ENCODE data around the gene SMC4. TPM values are rescaled to one million over a fixed set of nuclear protein-coding genes. Genes with fewer than 3 reads are reported as not detected.

SMC4 gene
- total RNA-seq, 2 experiments from 2014 or later: 149 to 154 TPM

DNA sequence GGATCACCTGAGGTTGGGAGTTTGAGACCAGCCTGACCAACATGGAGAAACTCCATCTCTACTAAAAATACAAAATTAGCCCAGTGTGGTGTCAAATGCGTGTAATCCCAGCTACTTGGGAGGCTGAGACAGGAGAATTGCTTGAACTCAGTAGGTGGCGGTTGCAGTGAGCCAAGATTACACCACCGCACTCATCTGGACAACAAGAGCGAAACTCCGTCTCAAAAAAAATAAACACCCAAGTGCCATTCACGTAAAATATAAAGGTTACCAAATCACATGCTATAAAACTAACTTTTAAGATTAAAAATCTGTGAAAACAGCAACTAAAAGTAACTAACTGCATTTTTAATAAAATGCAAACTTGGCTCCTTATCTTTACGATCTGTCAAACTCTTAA, 41.2 kb downstream of the SMC4 start:
- intact Hi-C loops (cut with micrococcal nuclease): loop anchor here (5.0 kb wide), 1 partner anchor 38 kb away; no protein-coding TSS in a partner anchor
- no peak overlapping the region for H3K4me3 Mint-ChIP-seq
- H3K36me3 Mint-ChIP-seq (ENCODE audit: low read depth): peaks cover 68% of the 10 kb centered on the region
- peaks cover 46% of the 10 kb centered on the region for H3K4me1 Mint-ChIP-seq (ENCODE audit: low read depth)
- no peak overlapping the region for H3K27ac Mint-ChIP-seq
- H3K9me3 Mint-ChIP-seq: peaks cover 4% of the 10 kb centered on the region
- ChIA-PET POLR2A (interaction anchor here (1.0 to 1.4 kb wide), 2 partner anchors 19 to 41 kb away, joined by 3 to 4 read pairs; partner anchors contain the start of gene SMC4), CTCF (interaction anchor here (1.4 kb wide), 1 partner anchor 27 kb away, joined by 3 read pairs; no protein-coding TSS in a partner anchor)
- DNase-seq: no peak
- ATAC-seq: no peak
- no peaks in the 10 kb centered on the region for H3K27me3 Mint-ChIP-seq
- TF ChIP-seq, protein P1, sequence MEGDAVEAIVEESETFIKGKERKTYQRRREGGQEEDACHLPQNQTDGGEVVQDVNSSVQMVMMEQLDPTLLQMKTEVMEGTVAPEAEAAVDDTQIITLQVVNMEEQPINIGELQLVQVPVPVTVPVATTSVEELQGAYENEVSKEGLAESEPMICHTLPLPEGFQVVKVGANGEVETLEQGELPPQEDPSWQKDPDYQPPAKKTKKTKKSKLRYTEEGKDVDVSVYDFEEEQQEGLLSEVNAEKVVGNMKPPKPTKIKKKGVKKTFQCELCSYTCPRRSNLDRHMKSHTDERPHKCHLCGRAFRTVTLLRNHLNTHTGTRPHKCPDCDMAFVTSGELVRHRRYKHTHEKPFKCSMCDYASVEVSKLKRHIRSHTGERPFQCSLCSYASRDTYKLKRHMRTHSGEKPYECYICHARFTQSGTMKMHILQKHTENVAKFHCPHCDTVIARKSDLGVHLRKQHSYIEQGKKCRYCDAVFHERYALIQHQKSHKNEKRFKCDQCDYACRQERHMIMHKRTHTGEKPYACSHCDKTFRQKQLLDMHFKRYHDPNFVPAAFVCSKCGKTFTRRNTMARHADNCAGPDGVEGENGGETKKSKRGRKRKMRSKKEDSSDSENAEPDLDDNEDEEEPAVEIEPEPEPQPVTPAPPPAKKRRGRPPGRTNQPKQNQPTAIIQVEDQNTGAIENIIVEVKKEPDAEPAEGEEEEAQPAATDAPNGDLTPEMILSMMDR (IDR thresholded peaks at IDR 0.05): no peak

GRCh38 chr3:160444411-160444810, 45.0 kb downstream of the SMC4 start:
- CTCF ChIA-PET: interaction anchor here (0.8 to 1.1 kb wide), 2 partner anchors 31 to 35 kb away, joined by 3 read pairs; no protein-coding TSS in a partner anchor
- Mint-ChIP-seq H3K36me3 (ENCODE audit: low read depth) (peaks cover 55% of the 10 kb centered on the region), H3K4me1 (ENCODE audit: low read depth) (peaks cover 38% of the 10 kb centered on the region), H3K27ac (no peak overlapping the region), H3K4me3 (no peak overlapping the region), H3K9me3 (peaks cover 6% of the 10 kb centered on the region), H3K27me3 (no peaks in the 10 kb centered on the region)
- no peak for ATAC-seq
- intact Hi-C loops (cut with micrococcal nuclease): loop anchor here (5.0 kb wide), 1 partner anchor 42 kb away; no protein-coding TSS in a partner anchor
- POLR2A ChIA-PET: interaction anchor here (1.2 kb wide), 1 partner anchor 45 kb away, joined by 3 read pairs; the partner anchor contains the start of gene SMC4
- TF ChIP-seq, protein P1 (IDR thresholded peaks at IDR 0.05): no peak
- no peak for DNase-seq

GRCh38 chr3:160445854-160446253, 46.4 kb downstream of the SMC4 start:
- POLR2A ChIA-PET: interaction anchor here (1.4 kb wide), 1 partner anchor 44 kb away, joined by 5 read pairs; no protein-coding TSS in a partner anchor

GRCh38 chr3:160446522-160447056, 47.1 kb downstream of the SMC4 start:
- no peak for DNase-seq
- Mint-ChIP-seq H3K27ac (no peak overlapping the region), H3K4me3 (peak overlapping the region; percentile 27), H3K27me3 (no peaks in the 10 kb centered on the region), H3K9me3 (peaks cover 2% of the 10 kb centered on the region), H3K4me1 (ENCODE audit: low read depth) (peaks cover 34% of the 10 kb centered on the region), H3K36me3 (ENCODE audit: low read depth) (peaks cover 44% of the 10 kb centered on the region)
- TF ChIP-seq, protein P1 (IDR thresholded peaks at IDR 0.05): no peak
- ChIA-PET CTCF (no interaction called here), POLR2A (interaction anchor here (1.4 to 1.8 kb wide), 2 partner anchors 10 to 45 kb away, joined by 5 read pairs; no protein-coding TSS in a partner anchor)
- ATAC-seq: no peak
- intact Hi-C loops (cut with micrococcal nuclease): loop anchor here (5.0 kb wide), 2 partner anchors 41 to 311 kb away; partner anchors contain the start of gene PPM1L

More at GRCh38 chr3:160445854-160446253, 46.4 kb downstream of the SMC4 start:
- H3K27me3 Mint-ChIP-seq: no peaks in the 10 kb centered on the region
- CTCF ChIA-PET: no interaction called here
- intact Hi-C loops (cut with micrococcal nuclease): loop anchor here (5.0 kb wide), 2 partner anchors 41 to 311 kb away; partner anchors contain the start of gene PPM1L
- peaks cover 45% of the 10 kb centered on the region for H3K36me3 Mint-ChIP-seq (ENCODE audit: low read depth)
- peaks cover 34% of the 10 kb centered on the region for H3K4me1 Mint-ChIP-seq (ENCODE audit: low read depth)
- no peak for DNase-seq
- no peak overlapping the region for H3K27ac Mint-ChIP-seq
- no peak for ATAC-seq
- TF ChIP-seq, protein P1 (IDR thresholded peaks at IDR 0.05): no peak
- H3K9me3 Mint-ChIP-seq: peaks cover 2% of the 10 kb centered on the region
- H3K4me3 Mint-ChIP-seq: no peak overlapping the region

DNA sequence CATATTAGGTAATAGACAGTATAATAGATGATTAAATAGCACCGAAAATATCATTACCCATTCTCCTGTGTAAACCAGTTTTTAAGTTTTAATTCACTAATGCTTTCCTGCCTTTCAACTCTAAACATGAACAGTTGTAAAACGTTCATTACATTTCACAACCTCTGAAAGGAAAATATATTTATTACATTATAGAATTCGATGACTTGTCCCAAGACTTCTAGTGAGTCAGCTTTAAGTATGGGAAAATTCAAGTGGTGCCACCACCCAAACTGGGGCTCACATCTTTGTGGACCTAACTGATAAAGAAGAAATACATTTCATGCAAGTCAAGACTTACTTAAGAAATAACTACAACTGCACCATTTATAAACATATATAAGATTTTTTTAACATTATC, 48.1 kb downstream of the SMC4 start:
- Mint-ChIP-seq H3K9me3 (peaks cover 2% of the 10 kb centered on the region), H3K27me3 (no peaks in the 10 kb centered on the region), H3K36me3 (ENCODE audit: low read depth) (peaks cover 38% of the 10 kb centered on the region), H3K27ac (no peak overlapping the region), H3K4me3 (peak overlapping the region; percentile 21), H3K4me1 (ENCODE audit: low read depth) (peaks cover 29% of the 10 kb centered on the region)
- ATAC-seq: no peak
- TF ChIP-seq, protein P1 (IDR thresholded peaks at IDR 0.05): no peak
- intact Hi-C loops (cut with micrococcal nuclease): loop anchor here (5.0 kb wide), 2 partner anchors 40 to 310 kb away; partner anchors contain the start of gene PPM1L
- ChIA-PET CTCF (interaction anchor here (1.2 kb wide), 1 partner anchor 28 kb away, joined by 3 read pairs; no protein-coding TSS in a partner anchor), POLR2A (interaction anchor here (1.8 kb wide), 1 partner anchor 11 kb away, joined by 5 read pairs; no protein-coding TSS in a partner anchor)
- DNase-seq: no peak
